GM12865 (cell line): ENCODE results near the gene UAP1L1.

Experiments used
- DNase-seq: peaks from one replicate; pipeline ENCODE4 v3.0.0; 2010; ENCODE audit warnings: low read depth
- H3K4me3 ChIP-seq: 2 replicates; pipeline ENCODE4 v1.5.1; 2011; ENCODE audit warnings: mild to moderate bottlenecking, low read depth, low read length, control low read depth
- TF ChIP-seq, protein P1 (sequence below): IDR thresholded peaks from 2 replicates; pipeline ENCODE4 v1.5.1; 2011; ENCODE audit warnings: low read length, control low read depth, low read depth, inconsistent platforms; ENCODE audit not compliant: insufficient read depth; ENCODE audit errors: missing control alignments

UAP1L1 gene

GRCh38 chr9:137084526-137084925 is 7.2 kb downstream of the UAP1L1 start:
- no peak for DNase-seq
- no peak overlapping the region for H3K4me3 ChIP-seq
- TF ChIP-seq, protein P1, sequence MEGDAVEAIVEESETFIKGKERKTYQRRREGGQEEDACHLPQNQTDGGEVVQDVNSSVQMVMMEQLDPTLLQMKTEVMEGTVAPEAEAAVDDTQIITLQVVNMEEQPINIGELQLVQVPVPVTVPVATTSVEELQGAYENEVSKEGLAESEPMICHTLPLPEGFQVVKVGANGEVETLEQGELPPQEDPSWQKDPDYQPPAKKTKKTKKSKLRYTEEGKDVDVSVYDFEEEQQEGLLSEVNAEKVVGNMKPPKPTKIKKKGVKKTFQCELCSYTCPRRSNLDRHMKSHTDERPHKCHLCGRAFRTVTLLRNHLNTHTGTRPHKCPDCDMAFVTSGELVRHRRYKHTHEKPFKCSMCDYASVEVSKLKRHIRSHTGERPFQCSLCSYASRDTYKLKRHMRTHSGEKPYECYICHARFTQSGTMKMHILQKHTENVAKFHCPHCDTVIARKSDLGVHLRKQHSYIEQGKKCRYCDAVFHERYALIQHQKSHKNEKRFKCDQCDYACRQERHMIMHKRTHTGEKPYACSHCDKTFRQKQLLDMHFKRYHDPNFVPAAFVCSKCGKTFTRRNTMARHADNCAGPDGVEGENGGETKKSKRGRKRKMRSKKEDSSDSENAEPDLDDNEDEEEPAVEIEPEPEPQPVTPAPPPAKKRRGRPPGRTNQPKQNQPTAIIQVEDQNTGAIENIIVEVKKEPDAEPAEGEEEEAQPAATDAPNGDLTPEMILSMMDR, result no peak

DNA sequence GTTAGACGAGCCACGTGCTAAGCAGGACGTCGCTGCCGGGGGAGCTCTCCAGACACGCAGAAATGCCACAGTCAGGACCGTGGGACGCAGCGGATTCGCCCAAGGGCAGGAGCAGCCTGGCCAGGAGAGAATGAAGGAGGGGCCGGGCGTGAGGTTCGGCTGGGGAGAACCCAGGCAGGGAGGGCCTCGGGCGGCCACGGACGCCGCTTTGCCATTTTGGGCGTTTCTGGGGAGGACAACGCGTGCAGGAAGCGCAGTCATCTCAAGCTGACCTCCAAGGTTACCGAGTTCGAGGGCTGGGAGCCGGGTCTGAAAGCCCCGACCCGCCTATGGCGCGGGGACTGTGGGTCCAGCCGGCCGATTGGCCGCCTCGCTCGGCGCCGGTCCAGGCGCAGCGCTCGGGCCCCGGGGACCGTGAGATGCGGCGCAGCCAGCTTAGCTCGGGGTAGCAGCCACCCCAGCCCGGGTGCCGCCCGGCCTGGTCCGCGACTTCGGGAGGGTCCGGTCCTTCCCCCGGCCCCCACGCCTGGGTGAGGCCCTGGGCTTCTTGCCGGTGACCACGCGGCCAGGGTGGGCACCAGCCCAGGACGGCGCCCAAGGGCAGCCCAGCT is 8.7 kb downstream of the UAP1L1 start:
- H3K4me3 ChIP-seq, result peak overlapping the region; percentile 76
- TF ChIP-seq, protein P1, result no peak
- peak; percentile 59 for DNase-seq

- TF ChIP-seq, protein P1, result no peak
- peak; percentile 100 for DNase-seq
- peak within 1 kb of the TSS; percentile 98 for H3K4me3 ChIP-seq
Observed at GRCh38 chr9:137086531-137087408, 9.5 kb downstream of the UAP1L1 start, which contains the start of gene MAN1B1. TSS of gene MAN1B1 (plus strand) at chr9:137086985. CDS start at chr9:137087000, 15 bp downstream.

GRCh38 chr9:137087409-137087925 is 10.2 kb downstream of the UAP1L1 start:
- TF ChIP-seq, protein P1, result no peak
- peak overlapping the region; percentile 98 for H3K4me3 ChIP-seq
- peak; percentile 50 for DNase-seq

DNA sequence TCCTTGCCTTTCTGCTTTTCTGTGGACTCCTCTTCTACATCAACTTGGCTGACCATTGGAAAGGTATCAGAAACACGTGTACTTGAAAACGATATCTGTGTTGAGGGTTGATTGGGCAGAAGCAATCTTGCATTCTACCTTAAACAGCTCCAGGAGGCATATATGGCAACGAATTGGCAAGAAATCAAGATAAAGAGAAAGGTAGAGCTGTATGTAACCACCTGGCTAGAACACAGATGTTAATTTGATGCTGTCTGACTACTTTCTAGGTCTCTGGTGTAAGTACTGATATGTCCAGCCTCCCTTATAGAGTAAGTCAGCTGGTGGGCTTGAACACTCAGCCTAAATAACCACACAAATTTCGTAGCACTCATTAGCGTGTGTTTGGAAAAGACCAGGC is 10.8 kb downstream of the UAP1L1 start:
- no peak for DNase-seq
- TF ChIP-seq, protein P1, result no peak
- H3K4me3 ChIP-seq, result no peak overlapping the region

- no peak for DNase-seq
- no peak overlapping the region for H3K4me3 ChIP-seq
- TF ChIP-seq, protein P1, result no peak
Observed at GRCh38 chr9:137089232-137089947, 12.1 kb downstream of the UAP1L1 start.
